ENCODE results near the gene TEF.

TEF gene, protein sequence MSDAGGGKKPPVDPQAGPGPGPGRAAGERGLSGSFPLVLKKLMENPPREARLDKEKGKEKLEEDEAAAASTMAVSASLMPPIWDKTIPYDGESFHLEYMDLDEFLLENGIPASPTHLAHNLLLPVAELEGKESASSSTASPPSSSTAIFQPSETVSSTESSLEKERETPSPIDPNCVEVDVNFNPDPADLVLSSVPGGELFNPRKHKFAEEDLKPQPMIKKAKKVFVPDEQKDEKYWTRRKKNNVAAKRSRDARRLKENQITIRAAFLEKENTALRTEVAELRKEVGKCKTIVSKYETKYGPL

DNA sequence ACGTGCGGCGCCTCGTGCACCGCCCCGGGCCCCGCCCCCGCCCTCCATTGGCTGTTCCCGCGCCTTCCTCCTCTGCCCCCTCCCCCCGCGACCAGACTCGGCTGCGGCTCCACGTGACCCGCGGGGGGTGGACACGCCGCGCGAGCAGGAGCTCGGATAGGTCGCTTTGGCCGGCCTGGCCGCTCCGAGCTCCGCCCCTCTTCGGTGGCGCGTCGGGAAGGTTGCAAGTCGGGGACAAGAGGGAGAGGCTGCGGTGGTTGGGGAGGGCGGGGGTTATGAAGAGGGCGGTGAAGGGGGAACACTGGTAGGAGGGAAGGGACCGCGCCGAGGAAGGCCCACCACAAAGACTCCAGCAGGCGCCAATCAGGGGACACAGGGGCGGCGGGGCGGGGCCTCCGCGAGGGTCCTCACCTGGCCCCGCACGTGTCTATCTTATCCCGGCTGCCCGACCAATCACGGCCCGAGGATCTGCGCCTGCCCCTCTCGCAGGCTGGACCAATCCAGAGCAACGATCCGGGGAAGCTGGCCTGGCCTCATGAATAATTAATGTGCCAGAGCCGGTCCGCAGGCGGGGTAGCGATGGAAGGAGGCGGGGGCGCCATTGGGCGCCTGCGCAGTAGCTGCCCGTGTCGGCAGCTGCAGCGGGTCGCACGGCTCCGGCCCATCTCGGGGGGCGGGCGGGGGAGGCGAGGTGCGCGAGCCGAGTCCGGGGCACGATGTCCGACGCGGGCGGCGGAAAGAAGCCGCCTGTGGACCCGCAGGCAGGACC, at the start of gene TEF:
Gene TEF, plus strand, starts transcription at position 614 of the 769 bp plus-strand sequence. Its CDS starts 103 bp downstream, at position 717.
- Histone ChIP-seq H4K20me1 (ENCODE audit: insufficient read depth, low read length) (no peaks in the 10 kb centered on the region), H3K9ac (ENCODE audit: low read length) (peak within 1 kb of the TSS; percentile 89), H3K27ac (ENCODE audit: low read length) (peak within 1 kb of the TSS; percentile 76; the same call in 1 of the 2 replicates), H3K36me3 (replicated peaks; ENCODE audit: insufficient read depth, low read length) (no peaks in the 10 kb centered on the region), H3K4me3 (ENCODE audit: low read length) (peak within 1 kb of the TSS; percentile 86), H3K79me2 (ENCODE audit: low read length) (no peaks in the 10 kb centered on the region), H3K9me2 (replicated peaks; ENCODE audit: insufficient read depth, low read length) (no peaks in the 10 kb centered on the region), H3K9me3 (replicated peaks; ENCODE audit: insufficient read depth, low read length) (no peaks in the 10 kb centered on the region), H3K4me2 (ENCODE audit: low read depth, low read length) (peak within 1 kb of the TSS; percentile 76), H3K4me1 (ENCODE audit: low read length) (0 out of 2 replicates have a peak, but pooled peaks cover 5% of the 10 kb centered on the region), H2AFZ (ENCODE audit: low read length) (peak within 1 kb of the TSS; percentile 71), H3F3A (ENCODE audit: insufficient read depth, low read length) (no peaks in the 10 kb centered on the region), H3K27me3 (replicated peaks; ENCODE audit: insufficient read depth, low read length) (peaks cover 7% of the 10 kb centered on the region; the same call in 1 of the 2 replicates)
- DNase-seq: peak; percentile 99
- TF ChIP-seq EZH2phosphoT487 (IDR thresholded peaks at IDR 0.05; ENCODE audit: low read length) (no peak), EZH2 (optimal IDR thresholded peaks at IDR 0.05; ENCODE audit: low read depth, low read length) (no peak)
- TF ChIP-seq, protein P1, sequence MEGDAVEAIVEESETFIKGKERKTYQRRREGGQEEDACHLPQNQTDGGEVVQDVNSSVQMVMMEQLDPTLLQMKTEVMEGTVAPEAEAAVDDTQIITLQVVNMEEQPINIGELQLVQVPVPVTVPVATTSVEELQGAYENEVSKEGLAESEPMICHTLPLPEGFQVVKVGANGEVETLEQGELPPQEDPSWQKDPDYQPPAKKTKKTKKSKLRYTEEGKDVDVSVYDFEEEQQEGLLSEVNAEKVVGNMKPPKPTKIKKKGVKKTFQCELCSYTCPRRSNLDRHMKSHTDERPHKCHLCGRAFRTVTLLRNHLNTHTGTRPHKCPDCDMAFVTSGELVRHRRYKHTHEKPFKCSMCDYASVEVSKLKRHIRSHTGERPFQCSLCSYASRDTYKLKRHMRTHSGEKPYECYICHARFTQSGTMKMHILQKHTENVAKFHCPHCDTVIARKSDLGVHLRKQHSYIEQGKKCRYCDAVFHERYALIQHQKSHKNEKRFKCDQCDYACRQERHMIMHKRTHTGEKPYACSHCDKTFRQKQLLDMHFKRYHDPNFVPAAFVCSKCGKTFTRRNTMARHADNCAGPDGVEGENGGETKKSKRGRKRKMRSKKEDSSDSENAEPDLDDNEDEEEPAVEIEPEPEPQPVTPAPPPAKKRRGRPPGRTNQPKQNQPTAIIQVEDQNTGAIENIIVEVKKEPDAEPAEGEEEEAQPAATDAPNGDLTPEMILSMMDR (IDR thresholded peaks at IDR 0.05; ENCODE audit: low read length): no peak

DNA sequence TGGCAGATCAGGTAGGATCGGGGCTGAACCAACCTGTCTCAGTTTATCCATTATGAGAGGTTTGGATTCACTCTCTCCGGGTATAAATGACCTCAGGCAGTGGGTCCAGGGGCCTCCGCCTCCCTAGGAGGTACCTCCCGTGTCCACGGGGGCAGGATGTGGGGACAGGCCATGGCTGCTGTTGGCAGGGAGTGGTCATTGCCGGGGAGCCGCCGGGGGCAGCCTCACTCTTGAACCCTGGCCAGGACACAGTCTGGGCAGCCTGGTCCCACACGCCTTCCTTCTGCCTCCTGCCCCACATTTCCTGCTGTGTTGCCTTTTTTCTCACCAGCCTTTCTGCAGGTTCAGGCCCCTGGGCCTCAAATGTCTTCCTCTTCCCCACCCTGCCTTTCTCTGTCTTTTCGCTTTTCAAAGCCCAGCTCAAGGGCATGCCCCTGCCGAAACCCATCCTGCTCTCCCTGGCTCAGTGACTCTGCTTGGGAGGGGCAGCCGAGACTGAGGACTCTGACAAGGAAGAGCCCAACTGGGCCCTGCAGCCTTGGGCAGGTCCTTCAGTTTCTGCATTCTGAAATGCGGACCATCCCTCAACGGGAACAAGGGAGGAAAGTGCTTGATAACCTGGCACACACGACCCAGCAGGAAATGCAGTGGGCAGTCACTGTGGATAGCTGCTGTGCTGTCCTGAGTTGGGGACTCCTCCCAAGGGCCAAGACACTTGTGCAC, 49.4 kb upstream of the TEF start:
- TF ChIP-seq EZH2phosphoT487 (IDR thresholded peaks at IDR 0.05; ENCODE audit: low read length) (no peak), EZH2 (optimal IDR thresholded peaks at IDR 0.05; ENCODE audit: low read depth, low read length) (no peak)
- TF ChIP-seq, protein P1 (IDR thresholded peaks at IDR 0.05; ENCODE audit: low read length): no peak
- Histone ChIP-seq H4K20me1 (ENCODE audit: insufficient read depth, low read length) (no peaks in the 10 kb centered on the region), H3K27me3 (replicated peaks; ENCODE audit: insufficient read depth, low read length) (no peaks in the 10 kb centered on the region), H3K9me3 (replicated peaks; ENCODE audit: insufficient read depth, low read length) (no peaks in the 10 kb centered on the region), H3F3A (ENCODE audit: insufficient read depth, low read length) (no peaks in the 10 kb centered on the region), H3K9ac (ENCODE audit: low read length) (no peak overlapping the region), H3K36me3 (replicated peaks; ENCODE audit: insufficient read depth, low read length) (peaks cover 9% of the 10 kb centered on the region; the same call in 1 of the 2 replicates), H3K27ac (ENCODE audit: low read length) (no peak overlapping the region), H3K4me3 (ENCODE audit: low read length) (no peak overlapping the region), H3K79me2 (ENCODE audit: low read length) (no peaks in the 10 kb centered on the region), H2AFZ (ENCODE audit: low read length) (no peak overlapping the region), H3K9me2 (replicated peaks; ENCODE audit: insufficient read depth, low read length) (no peaks in the 10 kb centered on the region), H3K4me2 (ENCODE audit: low read depth, low read length) (no peak overlapping the region), H3K4me1 (ENCODE audit: low read length) (no peaks in the 10 kb centered on the region)
- no peak for DNase-seq

DNA sequence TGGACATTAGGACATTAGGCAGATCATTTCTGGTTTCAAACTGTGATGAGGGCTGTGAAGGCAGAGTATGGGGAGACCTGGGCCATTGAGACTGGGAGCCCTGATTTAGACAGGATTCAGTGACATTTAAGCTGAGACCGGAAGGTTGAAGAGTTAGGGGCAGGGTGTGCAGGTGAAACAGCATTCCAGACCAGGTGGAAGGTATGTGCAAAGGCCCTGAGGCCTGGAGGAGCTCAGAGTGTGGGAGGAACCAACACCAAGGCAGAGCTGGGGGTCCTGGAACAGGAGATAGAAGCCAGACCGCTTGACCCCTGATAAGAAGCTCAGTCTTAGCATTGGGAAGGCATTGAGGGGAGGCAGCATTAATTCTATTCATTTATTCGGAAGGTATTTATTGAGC, 47.9 kb upstream of the TEF start:
- Histone ChIP-seq H3K4me1 (ENCODE audit: low read length) (no peaks in the 10 kb centered on the region), H3K9me3 (replicated peaks; ENCODE audit: insufficient read depth, low read length) (no peaks in the 10 kb centered on the region), H2AFZ (ENCODE audit: low read length) (no peak overlapping the region), H3K36me3 (replicated peaks; ENCODE audit: insufficient read depth, low read length) (peaks cover 4% of the 10 kb centered on the region; the same call in 1 of the 2 replicates), H3F3A (ENCODE audit: insufficient read depth, low read length) (no peaks in the 10 kb centered on the region), H3K27me3 (replicated peaks; ENCODE audit: insufficient read depth, low read length) (no peaks in the 10 kb centered on the region), H3K9ac (ENCODE audit: low read length) (no peak overlapping the region), H3K9me2 (replicated peaks; ENCODE audit: insufficient read depth, low read length) (no peaks in the 10 kb centered on the region), H3K27ac (ENCODE audit: low read length) (no peak overlapping the region), H3K4me3 (ENCODE audit: low read length) (no peak overlapping the region), H4K20me1 (ENCODE audit: insufficient read depth, low read length) (no peaks in the 10 kb centered on the region), H3K79me2 (ENCODE audit: low read length) (no peaks in the 10 kb centered on the region), H3K4me2 (ENCODE audit: low read depth, low read length) (no peak overlapping the region)
- DNase-seq: no peak
- TF ChIP-seq EZH2phosphoT487 (IDR thresholded peaks at IDR 0.05; ENCODE audit: low read length): no peak
- TF ChIP-seq, protein P1 (IDR thresholded peaks at IDR 0.05; ENCODE audit: low read length): no peak
- TF ChIP-seq EZH2 (optimal IDR thresholded peaks at IDR 0.05; ENCODE audit: low read depth, low read length): no peak

Data from MM.1S (cell line).